ENCODE data around the gene FBF1. TPM values are rescaled to one million over a fixed set of nuclear protein-coding genes. Genes with fewer than 3 reads are reported as not detected.

The FBF1 gene
- total and polyA plus RNA-seq, 2 of the 8 experiments (the other 6 are each of a cell fraction or from before 2014, with no cell fraction given) = 8.1 to 13.1 TPM

GRCh38 chr17:75901727-75902126 lies 39.1 kb downstream of the FBF1 start:
- no peak overlapping the region for H2BK120ac ChIP-seq (replicated peaks; ENCODE audit: low read depth, low read length)
- DNase-seq (ENCODE audit: low read depth in 1 of 2, low spot score in 2 of 2) (no peak), FAIRE-seq (no peak)
- peaks cover 2 to 5% of the 10 kb centered on the region in 2 experiments for H4K20me1 ChIP-seq (replicated peaks in 1 of 2; ENCODE audit: control insufficient read depth in 1 of 2, insufficient read depth in 2 of 2, low read length in 2 of 2)
- no peak overlapping the region for H3K4me2 ChIP-seq (ENCODE audit: insufficient read depth in 1 of 2, low read depth in 2 of 2, low read length in 2 of 2)
- peaks cover 0 to 7% (median 4%) of the 10 kb centered on the region in 4 experiments; a peak in 5 of 7 replicates for H3K4me1 ChIP-seq (replicated peaks in 1 of 4; ENCODE audit: control insufficient read depth in 3 of 4, insufficient read depth in 4 of 4, low read length in 3 of 4)
- no peak overlapping the region for H2BK5ac ChIP-seq (ENCODE audit: low read depth, low read length)
- CTCF ChIA-PET (ENCODE audit: partially characterized antibody) = interaction anchor here (0.7 to 51.3 kb wide), 4 partner anchors 8 to 403 kb away, joined by 3 to 885 read pairs (median 4); partner anchors contain the start of genes CDK3 and TRIM47
- H4K91ac ChIP-seq (replicated peaks; ENCODE audit: insufficient read length, low read length) = no peak overlapping the region
- H3K27me3 ChIP-seq (replicated peaks in 1 of 4; ENCODE audit: control insufficient read depth in 3 of 4, extremely low read depth in 1 of 4, insufficient read depth in 3 of 4, low read length in 3 of 4) = no peaks in the 10 kb centered on the region
- H3K4ac ChIP-seq (replicated peaks; ENCODE audit: insufficient read length, low read depth, low read length) = no peak overlapping the region
- H3K36me3 ChIP-seq (ENCODE audit: control insufficient read depth in 2 of 4, insufficient read depth in 4 of 4, low read length in 3 of 4) = peaks cover 5 to 35% (median 23%) of the 10 kb centered on the region in 4 experiments; a peak in 7 of 8 replicates
- no peak overlapping the region for H2AK5ac ChIP-seq (ENCODE audit: low read depth, low read length)
- WGBS, 2 experiments (ENCODE audit: extremely low coverage in 1 of 2, insufficient coverage in 1 of 2, insufficient read length in 1 of 2, insufficient replicate concordance in 2 of 2, low coverage in 1 of 2, low lambda C conversion rate in 2 of 2, missing lambda C conversion rate in 1 of 2) = 96% methylated on average over 18 of the region's 18 CpGs; no CpG with 5 or more reads in 1 of the 2 experiments
- H3K14ac ChIP-seq (ENCODE audit: insufficient read length) = no peak overlapping the region
- H2BK20ac ChIP-seq (ENCODE audit: low read length) = no peak overlapping the region
- no peak overlapping the region for H3K56ac ChIP-seq (replicated peaks; ENCODE audit: insufficient read length, low read depth, low read length)
- H3K9ac ChIP-seq (replicated peaks in 1 of 4; ENCODE audit: extremely low read depth in 1 of 4, low read depth in 3 of 4, low read length in 3 of 4) = 0 out of 7 replicates have a peak overlapping the region, but pooled peaks of 1 of the 4 experiments have one; percentile 17
- H3K23me2 ChIP-seq (ENCODE audit: low read depth, low read length) = peaks cover 5% of the 10 kb centered on the region; the same call in 1 of the 2 replicates
- H3K27ac ChIP-seq (ENCODE audit: low read depth, low read length) = no peak overlapping the region
- H4K8ac ChIP-seq (ENCODE audit: extremely low read depth, insufficient read depth, low read length) = no peak overlapping the region; the same call in 1 of the 2 replicates
- H3K79me2 ChIP-seq (ENCODE audit: control insufficient read depth in 1 of 2, insufficient read depth in 2 of 2, low read length in 2 of 2) = peaks cover 0 to 14% of the 10 kb centered on the region in 2 experiments; a peak in 2 of 4 replicates
- H3K9me3 ChIP-seq (ENCODE audit: insufficient read depth in 2 of 2, low read depth in 1 of 2, low read length in 1 of 2) = no peaks in the 10 kb centered on the region
- no peak overlapping the region for H3K4me3 ChIP-seq (ENCODE audit: extremely low read depth in 1 of 4, insufficient read depth in 2 of 4, low read depth in 3 of 4, low read length in 4 of 4)
- TF ChIP-seq TCF12 (IDR thresholded peaks at IDR 0.05; ENCODE audit: low read depth, low read length) = no peak
- TF ChIP-seq NANOG (IDR thresholded peaks at IDR 0.05; ENCODE audit: insufficient read depth, low read depth, low read length, poor library complexity, severe bottlenecking) = no peak
- TF ChIP-seq BRCA1 (IDR thresholded peaks at IDR 0.05; ENCODE audit: low read depth, low read length) = no peak
- TF ChIP-seq TAF7 (optimal IDR thresholded peaks at IDR 0.05; ENCODE audit: borderline replicate concordance, low read depth, low read length) = no peak
- TF ChIP-seq CBX8 (IDR thresholded peaks at IDR 0.05; ENCODE audit: borderline replicate concordance, low read depth, low read length) = no peak
- TF ChIP-seq JUN (IDR thresholded peaks at IDR 0.05; ENCODE audit: low read depth, low read length) = no peak
- TF ChIP-seq HDAC6 (IDR thresholded peaks at IDR 0.05; ENCODE audit: low read depth, low read length) = no peak
- TF ChIP-seq POLR2AphosphoS5 (IDR thresholded peaks at IDR 0.05; ENCODE audit: low read depth, low read length) = no peak
- no peak; a peak in 1 of 3 replicates for TF ChIP-seq POLR2A (IDR thresholded peaks at IDR 0.05; ENCODE audit: control extremely low read depth in 1 of 2, low read depth in 2 of 2, low read length in 2 of 2)
- TF ChIP-seq SIN3A (conservative IDR thresholded peaks at IDR 0.05 in 1 of 2, IDR thresholded peaks at IDR 0.05 in 1 of 2; ENCODE audit: low read depth in 1 of 2, low read length in 2 of 2) = no peak
- no peak for TF ChIP-seq MAX (IDR thresholded peaks at IDR 0.05)
- TF ChIP-seq EP300 (IDR thresholded peaks at IDR 0.05; ENCODE audit: borderline replicate concordance in 1 of 2, low read depth in 2 of 2, low read length in 2 of 2) = no peak
- TF ChIP-seq YY1 (IDR thresholded peaks at IDR 0.05; ENCODE audit: low read depth, low read length) = no peak
- no peak for TF ChIP-seq TAF1 (IDR thresholded peaks at IDR 0.05; ENCODE audit: low read depth, low read length)
- POLR2A ChIA-PET (ENCODE audit: partially characterized antibody) = interaction anchor here (0.9 to 7.4 kb wide), 4 partner anchors 9 to 26 kb away, joined by 4 to 40 read pairs (median 4); partner anchors contain the start of gene TRIM47
- H2AFZ ChIP-seq (ENCODE audit: low read length) = no peak overlapping the region
- H2BK15ac ChIP-seq (ENCODE audit: low read length) = no peak overlapping the region
- no peak overlapping the region for H4K5ac ChIP-seq (ENCODE audit: insufficient read length, low read depth, low read length)
- no peaks in the 10 kb centered on the region; the same call in 1 of the 2 replicates for H3K79me1 ChIP-seq (ENCODE audit: low read depth, low read length)
- H2BK12ac ChIP-seq (ENCODE audit: low read depth, low read length) = no peak overlapping the region
- no peak overlapping the region for H3K23ac ChIP-seq (ENCODE audit: insufficient read length)
- no peak overlapping the region for H3K18ac ChIP-seq (ENCODE audit: extremely low read depth, low read length)
